A673 (cell line): ENCODE measurements around the gene OTX2.

Experiments
- CTCF ChIP-seq: fragments of 300-800, 200-600 bp; sonication (generic); conservative IDR thresholded peaks from 2 replicates; pipeline ENCODE4 v1.5.1; 2017; ENCODE audit warnings: low read depth, mild to moderate bottlenecking, antibody characterized with exemption, low read length, moderate library complexity, mixed read lengths
- EZH2 ChIP-seq: fragments of 200-600 bp; sonication (generic); IDR thresholded peaks from 2 replicates; pipeline ENCODE4 v1.6.1; 2017; ENCODE audit warnings: borderline replicate concordance, low read depth, mild to moderate bottlenecking, mixed read lengths, antibody characterized with exemption, low read length; ENCODE audit not compliant: poor library complexity, severe bottlenecking

DNA sequence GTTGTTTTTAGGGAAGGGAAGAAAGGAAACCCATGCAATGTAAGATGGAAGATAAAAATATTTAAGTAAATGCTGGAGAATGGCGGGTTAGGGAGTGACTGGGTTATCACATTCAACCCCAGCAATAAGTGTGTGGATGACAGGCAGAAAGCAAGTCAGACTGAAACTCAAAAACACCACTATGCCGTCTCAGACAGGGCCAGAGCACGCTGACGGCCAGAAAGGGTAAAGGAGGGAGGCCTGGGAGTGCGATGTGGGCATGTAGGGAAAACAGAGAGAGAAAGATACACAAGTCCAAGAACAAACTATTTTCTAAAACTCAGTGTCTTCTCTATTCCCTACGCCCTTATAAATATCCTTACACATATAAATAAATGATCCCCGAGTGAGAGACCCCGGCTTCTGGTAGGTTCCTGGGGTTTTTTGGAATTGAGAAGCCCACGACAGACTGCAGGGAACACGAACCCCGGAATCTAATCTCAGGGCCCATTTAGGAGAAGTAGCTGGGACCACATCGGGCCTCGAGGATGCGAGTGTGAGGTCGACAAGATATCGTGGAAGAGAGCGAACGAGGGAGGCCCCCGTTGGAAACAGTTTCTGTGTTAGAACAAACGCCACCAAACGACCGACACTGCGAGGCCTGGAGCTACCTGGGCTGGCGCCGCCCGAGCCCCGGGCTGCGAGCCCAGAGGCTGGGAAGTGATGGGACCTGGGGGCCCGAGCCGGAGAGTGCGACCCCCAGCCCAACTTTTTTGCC is 735 bp upstream of the OTX2 start:
- TF ChIP-seq CTCF (no peak), EZH2 (no peak)
